ENCODE measurements around the gene SLC35D1.

Gene SLC35D1

GRCh38 chr1:66980745-66981367 is 73.1 kb downstream of the SLC35D1 start:
- TF ChIP-seq RAD21 (IDR thresholded peaks at IDR 0.05; ENCODE audit: low read depth) (no peak), EP300 (IDR thresholded peaks at IDR 0.05; ENCODE audit: borderline replicate concordance) (no peak), YY1 (IDR thresholded peaks at IDR 0.05; ENCODE audit: low read depth) (no peak), ZBTB7A (IDR thresholded peaks at IDR 0.05; ENCODE audit: low read depth) (no peak), MAX (IDR thresholded peaks at IDR 0.05) (no peak), TAF1 (IDR thresholded peaks at IDR 0.05; ENCODE audit: low read depth) (no peak), CREB1 (IDR thresholded peaks at IDR 0.05; ENCODE audit: low read depth) (no peak), FOXM1 (IDR thresholded peaks at IDR 0.05; ENCODE audit: borderline replicate concordance, low read depth) (no peak)

- TF ChIP-seq YY1 (IDR thresholded peaks at IDR 0.05; ENCODE audit: low read depth) (no peak), CEBPB (IDR thresholded peaks at IDR 0.05) (no peak), TCF12 (IDR thresholded peaks at IDR 0.05; ENCODE audit: low read depth) (no peak), NFIC (IDR thresholded peaks at IDR 0.05) (no peak), EGR1 (IDR thresholded peaks at IDR 0.05) (no peak), REST (IDR thresholded peaks at IDR 0.05; ENCODE audit: low read depth) (no peak), CREB1 (IDR thresholded peaks at IDR 0.05; ENCODE audit: low read depth) (no peak), USF1 (IDR thresholded peaks at IDR 0.05) (no peak), TAF1 (IDR thresholded peaks at IDR 0.05; ENCODE audit: low read depth) (no peak)
Observed at GRCh38 chr1:66978201-66978600, 75.7 kb downstream of the SLC35D1 start.

GRCh38 chr1:66968574-66968973 is 85.4 kb downstream of the SLC35D1 start:
- TF ChIP-seq CEBPB (IDR thresholded peaks at IDR 0.05) = no peak

- TF ChIP-seq MAX (IDR thresholded peaks at IDR 0.05) = no peak
Observed at GRCh38 chr1:66957938-66958337, 96.0 kb downstream of the SLC35D1 start.

- no peak for TF ChIP-seq CREB1 (IDR thresholded peaks at IDR 0.05; ENCODE audit: low read depth)
- TF ChIP-seq EP300 (IDR thresholded peaks at IDR 0.05; ENCODE audit: borderline replicate concordance) = no peak
- no peak for TF ChIP-seq TAF1 (IDR thresholded peaks at IDR 0.05; ENCODE audit: low read depth)
- TF ChIP-seq TEAD4 (IDR thresholded peaks at IDR 0.05) = no peak
Observed at GRCh38 chr1:66954208-66954607, 99.7 kb downstream of the SLC35D1 start.

GRCh38 chr1:66951513-66951912 is 102.4 kb downstream of the SLC35D1 start:
- TF ChIP-seq YY1 (IDR thresholded peaks at IDR 0.05; ENCODE audit: low read depth) (no peak), CEBPB (IDR thresholded peaks at IDR 0.05) (no peak), TAF1 (IDR thresholded peaks at IDR 0.05; ENCODE audit: low read depth) (no peak), EP300 (IDR thresholded peaks at IDR 0.05; ENCODE audit: borderline replicate concordance) (no peak), NFIC (IDR thresholded peaks at IDR 0.05) (no peak), TCF12 (IDR thresholded peaks at IDR 0.05; ENCODE audit: low read depth) (no peak), RAD21 (IDR thresholded peaks at IDR 0.05; ENCODE audit: low read depth) (no peak), EGR1 (IDR thresholded peaks at IDR 0.05) (no peak)

Data from Ishikawa (cell line).